ENCODE data around the gene TNFAIP8L3. TPM values are rescaled to one million over a fixed set of nuclear protein-coding genes. Genes with fewer than 3 reads are reported as not detected.

Gene TNFAIP8L3
- total and polyA plus RNA-seq, 10 donors, result 6.5 to 35.8 (median 20.8) TPM

DNA sequence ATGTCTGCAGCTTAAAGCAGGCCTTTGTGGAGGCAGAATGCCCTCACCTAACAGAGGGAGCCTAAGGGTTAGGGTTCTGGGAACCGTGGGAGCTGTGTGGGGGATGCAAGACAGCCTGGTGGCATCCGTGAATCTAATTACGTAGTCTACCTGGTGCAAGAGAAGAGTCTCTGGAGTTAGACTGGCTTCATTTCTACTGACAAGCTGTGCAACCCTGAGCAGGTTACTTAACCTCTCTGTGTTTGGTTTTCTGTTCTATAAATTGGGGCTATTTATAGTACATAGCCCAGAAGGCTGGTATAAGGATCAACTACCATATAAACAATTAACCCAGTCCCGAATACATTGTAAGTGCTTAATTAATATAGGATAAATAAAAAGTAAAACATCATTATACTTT lies 8.3 kb downstream of the TNFAIP8L3 start:
- H3K27ac ChIP-seq, result peak overlapping the region in 1 of 8 donors; percentile 19
- TF ChIP-seq CTCF (IDR thresholded peaks at IDR 0.05 in 8 of 11, conservative IDR thresholded peaks at IDR 0.05 in 3 of 11) (no peak), POLR2A (IDR thresholded peaks at IDR 0.05) (no peak), POLR2AphosphoS5 (IDR thresholded peaks at IDR 0.05) (no peak)
- H3K27me3 ChIP-seq (replicated peaks in 1 of 7), result peaks cover 0 to 28% (median 0%) of the 10 kb centered on the region in 7 donors
- WGBS, 5 donors, result 78 to 93% (median 88%) methylated on average over 4 of the region's 4 CpGs
- H3K4me3 ChIP-seq, result no peak overlapping the region
- intact Hi-C loops (cut with DNase I; ENCODE audit: low total_unique reads), result no loop called here
- no peaks in the 10 kb centered on the region for H3K36me3 ChIP-seq
- no peak for DNase-seq
- peaks cover 0 to 32% (median 6%) of the 10 kb centered on the region in 6 donors for H3K4me1 ChIP-seq
- no peaks in the 10 kb centered on the region for H3K9me3 ChIP-seq

GRCh38 chr15:51085764-51086163 lies 8.9 kb downstream of the TNFAIP8L3 start:
- TF ChIP-seq CTCF (IDR thresholded peaks at IDR 0.05 in 8 of 11, conservative IDR thresholded peaks at IDR 0.05 in 3 of 11), result no peak
- no peak for TF ChIP-seq POLR2AphosphoS5 (IDR thresholded peaks at IDR 0.05)
- no peak for TF ChIP-seq POLR2A (IDR thresholded peaks at IDR 0.05)
- Histone ChIP-seq H3K27me3 (replicated peaks in 1 of 7) (peaks cover 0 to 22% (median 0%) of the 10 kb centered on the region in 7 donors), H3K36me3 (no peaks in the 10 kb centered on the region), H3K27ac (peak overlapping the region in 1 of 8 donors; percentile 19), H3K4me3 (no peak overlapping the region), H3K9me3 (no peaks in the 10 kb centered on the region), H3K4me1 (peaks cover 0 to 27% (median 5%) of the 10 kb centered on the region in 6 donors)
- DNase-seq, result no peak
- intact Hi-C loops (cut with DNase I; ENCODE audit: low total_unique reads), result no loop called here
- WGBS, 5 donors, result 81 to 94% (median 90%) methylated on average over 1 of the region's 1 CpG

GRCh38 chr15:51083641-51084166 lies 11.0 kb downstream of the TNFAIP8L3 start:
- Histone ChIP-seq H3K36me3 (no peaks in the 10 kb centered on the region), H3K4me1 (peaks cover 0 to 10% (median 2%) of the 10 kb centered on the region in 6 donors), H3K27me3 (replicated peaks in 1 of 7) (peaks cover 0 to 5% (median 0%) of the 10 kb centered on the region in 7 donors), H3K4me3 (no peak overlapping the region), H3K27ac (no peak overlapping the region), H3K9me3 (no peaks in the 10 kb centered on the region)
- intact Hi-C loops (cut with DNase I; ENCODE audit: low total_unique reads), result no loop called here
- DNase-seq, result no peak
- 79 to 93% (median 88%) methylated on average over 4 of the region's 4 CpGs for WGBS, 5 donors
- no peak for TF ChIP-seq CTCF (IDR thresholded peaks at IDR 0.05 in 8 of 11, conservative IDR thresholded peaks at IDR 0.05 in 3 of 11)
- TF ChIP-seq POLR2A (IDR thresholded peaks at IDR 0.05), result no peak
- no peak for TF ChIP-seq POLR2AphosphoS5 (IDR thresholded peaks at IDR 0.05)

GRCh38 chr15:51082246-51082645 lies 12.5 kb downstream of the TNFAIP8L3 start:
- WGBS, 5 donors, result 96 to 100% (median 98%) methylated on average over 1 of the region's 1 CpG
- Histone ChIP-seq H3K27me3 (replicated peaks in 1 of 7) (peaks cover 0 to 2% (median 0%) of the 10 kb centered on the region in 7 donors), H3K27ac (no peak overlapping the region), H3K4me1 (peaks cover 0 to 21% (median 11%) of the 10 kb centered on the region in 6 donors), H3K4me3 (no peak overlapping the region), H3K9me3 (no peaks in the 10 kb centered on the region), H3K36me3 (no peaks in the 10 kb centered on the region)
- DNase-seq, result no peak
- TF ChIP-seq POLR2A (IDR thresholded peaks at IDR 0.05) (no peak), POLR2AphosphoS5 (IDR thresholded peaks at IDR 0.05) (no peak), CTCF (IDR thresholded peaks at IDR 0.05 in 8 of 11, conservative IDR thresholded peaks at IDR 0.05 in 3 of 11) (no peak)
- intact Hi-C loops (cut with DNase I; ENCODE audit: low total_unique reads), result no loop called here
